Activated naive CD4-positive, alpha-beta T cell treated with anti-CD3 and anti-CD28 coated beads, Interleukin-2, amount 50 U/mL, for 24 hours (primary cell): ENCODE results near the gene LMO7.

ENCODE experiments used
- H3K27ac Mint-ChIP-seq: one replicate; pipeline ENCODE4 v1.8.0; 2021; ENCODE audit warnings: mild to moderate bottlenecking, mixed read lengths
- H3K27me3 Mint-ChIP-seq: one replicate; pipeline ENCODE4 v1.8.0; 2021; ENCODE audit warnings: mixed read lengths
- H3K36me3 Mint-ChIP-seq: one replicate; pipeline ENCODE4 v1.8.0; 2021; ENCODE audit warnings: mixed read lengths
- H3K4me1 Mint-ChIP-seq: one replicate; pipeline ENCODE4 v1.8.0; 2021; ENCODE audit warnings: mixed read lengths
- H3K4me3 Mint-ChIP-seq: one replicate; pipeline ENCODE4 v1.8.0; 2021; ENCODE audit warnings: mild to moderate bottlenecking, mixed read lengths
- H3K9me3 Mint-ChIP-seq: one replicate; pipeline ENCODE4 v1.8.0; 2021; ENCODE audit warnings: mixed read lengths

The LMO7 gene

GRCh38 chr13:75895168-75895567 lies 259.0 kb downstream of the LMO7 start:
- Mint-ChIP-seq H3K36me3 (no peaks in the 10 kb centered on the region), H3K4me3 (no peak overlapping the region), H3K27ac (no peak overlapping the region), H3K4me1 (no peaks in the 10 kb centered on the region), H3K27me3 (peaks cover 4% of the 10 kb centered on the region), H3K9me3 (no peaks in the 10 kb centered on the region)

GRCh38 chr13:75896271-75896670 lies 260.1 kb downstream of the LMO7 start:
- H3K9me3 Mint-ChIP-seq, result no peaks in the 10 kb centered on the region
- no peak overlapping the region for H3K4me3 Mint-ChIP-seq
- no peaks in the 10 kb centered on the region for H3K4me1 Mint-ChIP-seq
- H3K36me3 Mint-ChIP-seq, result no peaks in the 10 kb centered on the region
- H3K27me3 Mint-ChIP-seq, result peaks cover 4% of the 10 kb centered on the region
- H3K27ac Mint-ChIP-seq, result no peak overlapping the region

GRCh38 chr13:75897386-75897785 lies 261.3 kb downstream of the LMO7 start:
- Mint-ChIP-seq H3K27ac (no peak overlapping the region), H3K36me3 (no peaks in the 10 kb centered on the region), H3K27me3 (peaks cover 4% of the 10 kb centered on the region), H3K4me1 (no peaks in the 10 kb centered on the region), H3K4me3 (no peak overlapping the region), H3K9me3 (no peaks in the 10 kb centered on the region)

GRCh38 chr13:75901501-75901900 lies 265.4 kb downstream of the LMO7 start:
- H3K36me3 Mint-ChIP-seq, result no peaks in the 10 kb centered on the region

GRCh38 chr13:75902166-75903104 lies 266.3 kb downstream of the LMO7 start:
- Mint-ChIP-seq H3K4me3 (no peak overlapping the region), H3K27me3 (peaks cover 10% of the 10 kb centered on the region), H3K27ac (no peak overlapping the region), H3K4me1 (no peaks in the 10 kb centered on the region), H3K36me3 (no peaks in the 10 kb centered on the region), H3K9me3 (no peaks in the 10 kb centered on the region)

More at GRCh38 chr13:75901501-75901900, 265.4 kb downstream of the LMO7 start:
- no peaks in the 10 kb centered on the region for H3K9me3 Mint-ChIP-seq
- peaks cover 12% of the 10 kb centered on the region for H3K27me3 Mint-ChIP-seq
- no peak overlapping the region for H3K27ac Mint-ChIP-seq
- no peak overlapping the region for H3K4me3 Mint-ChIP-seq
- H3K4me1 Mint-ChIP-seq, result no peaks in the 10 kb centered on the region

GRCh38 chr13:75904012-75904411 lies 267.9 kb downstream of the LMO7 start:
- Mint-ChIP-seq H3K27me3 (peaks cover 12% of the 10 kb centered on the region), H3K27ac (no peak overlapping the region), H3K4me3 (no peak overlapping the region), H3K36me3 (no peaks in the 10 kb centered on the region), H3K9me3 (no peaks in the 10 kb centered on the region), H3K4me1 (no peaks in the 10 kb centered on the region)

- Mint-ChIP-seq H3K4me1 (no peaks in the 10 kb centered on the region), H3K4me3 (no peak overlapping the region), H3K36me3 (no peaks in the 10 kb centered on the region), H3K9me3 (no peaks in the 10 kb centered on the region), H3K27ac (no peak overlapping the region), H3K27me3 (peaks cover 10% of the 10 kb centered on the region)
These were observed 270.2 kb downstream of the LMO7 start for GRCh38 chr13:75906315-75906714.

GRCh38 chr13:75907044-75907443 lies 270.9 kb downstream of the LMO7 start:
- H3K9me3 Mint-ChIP-seq, result no peaks in the 10 kb centered on the region
- no peaks in the 10 kb centered on the region for H3K4me1 Mint-ChIP-seq
- H3K4me3 Mint-ChIP-seq, result no peak overlapping the region
- no peaks in the 10 kb centered on the region for H3K36me3 Mint-ChIP-seq
- H3K27me3 Mint-ChIP-seq, result peaks cover 10% of the 10 kb centered on the region
- H3K27ac Mint-ChIP-seq, result no peak overlapping the region

GRCh38 chr13:75908141-75908540 lies 272.0 kb downstream of the LMO7 start:
- Mint-ChIP-seq H3K27me3 (peaks cover 11% of the 10 kb centered on the region), H3K36me3 (no peaks in the 10 kb centered on the region), H3K9me3 (no peaks in the 10 kb centered on the region), H3K27ac (no peak overlapping the region), H3K4me1 (no peaks in the 10 kb centered on the region), H3K4me3 (no peak overlapping the region)
